Measurements from ENCODE around the gene OR2A14.
A peak's percentile ranks its signal among the peaks of the same experiment; 100 is the strongest.
"Not testable (repeated sequence)": the region's sequence is repeated elsewhere in the genome, so short reads cannot be mapped to it uniquely, and the experiment has no call there.

OR2A14 gene

GRCh38 chr7:144158861-144159260 lies 35.9 kb downstream of the OR2A14 start:
- Histone ChIP-seq H3K27me3 (replicated peaks) (no peaks in the 10 kb centered on the region), H3K36me3 (replicated peaks) (no peaks in the 10 kb centered on the region), H3K4me3 (ENCODE audit: low read depth, low read length) (no peak overlapping the region), H3K27ac (no peak overlapping the region)
- in situ Hi-C loops (cut with HindIII; ENCODE audit: low pct_ligation_motif_present, low sequenced_read_pairs) = no loop called here
- DNase-seq = no peak
- TF ChIP-seq CTCF (IDR thresholded peaks at IDR 0.05; ENCODE audit: low read depth, low read length, missing control alignments) = no peak

GRCh38 chr7:144164784-144165183 lies 41.8 kb downstream of the OR2A14 start:
- DNase-seq = no peak
- Histone ChIP-seq H3K27me3 (replicated peaks) (no peaks in the 10 kb centered on the region), H3K36me3 (replicated peaks) (no peaks in the 10 kb centered on the region), H3K4me3 (ENCODE audit: low read depth, low read length) (no peak overlapping the region), H3K27ac (no peak overlapping the region)
- in situ Hi-C loops (cut with HindIII; ENCODE audit: low pct_ligation_motif_present, low sequenced_read_pairs) = no loop called here
- TF ChIP-seq CTCF (IDR thresholded peaks at IDR 0.05; ENCODE audit: low read depth, low read length, missing control alignments) = no peak

GRCh38 chr7:144171594-144172350 lies 48.8 kb downstream of the OR2A14 start:
- peak; percentile 75 for DNase-seq
- peak overlapping the region; percentile 56 for H3K27ac ChIP-seq
- H3K4me3 ChIP-seq (ENCODE audit: low read depth, low read length); H3K27me3 ChIP-seq (replicated peaks); H3K36me3 ChIP-seq (replicated peaks); in situ Hi-C loops (cut with HindIII; ENCODE audit: low pct_ligation_motif_present, low sequenced_read_pairs): not testable (repeated sequence)

- TF ChIP-seq CTCF (IDR thresholded peaks at IDR 0.05; ENCODE audit: low read depth, low read length, missing control alignments) = no peak
- H3K36me3 ChIP-seq (replicated peaks) = no peaks in the 10 kb centered on the region
- no peak overlapping the region for H3K27ac ChIP-seq
- H3K4me3 ChIP-seq (ENCODE audit: low read depth, low read length) = no peak overlapping the region
- no peak for DNase-seq
- in situ Hi-C loops (cut with HindIII; ENCODE audit: low pct_ligation_motif_present, low sequenced_read_pairs) = no loop called here
- H3K27me3 ChIP-seq (replicated peaks) = no peaks in the 10 kb centered on the region
Observed at GRCh38 chr7:144174613-144175012, 51.6 kb downstream of the OR2A14 start.

GRCh38 chr7:144178380-144179164 lies 55.6 kb downstream of the OR2A14 start:
- peak; percentile 4 for DNase-seq
- H3K4me3 ChIP-seq (ENCODE audit: low read depth, low read length); H3K36me3 ChIP-seq (replicated peaks); in situ Hi-C loops (cut with HindIII; ENCODE audit: low pct_ligation_motif_present, low sequenced_read_pairs); H3K27ac ChIP-seq; H3K27me3 ChIP-seq (replicated peaks): not testable (repeated sequence)
- TF ChIP-seq CTCF (IDR thresholded peaks at IDR 0.05; ENCODE audit: low read depth, low read length, missing control alignments) = peak; percentile 53

GRCh38 chr7:144179165-144179479 lies 56.1 kb downstream of the OR2A14 start:
- H3K27me3 ChIP-seq (replicated peaks); H3K27ac ChIP-seq; in situ Hi-C loops (cut with HindIII; ENCODE audit: low pct_ligation_motif_present, low sequenced_read_pairs); DNase-seq; H3K4me3 ChIP-seq (ENCODE audit: low read depth, low read length); H3K36me3 ChIP-seq (replicated peaks): not testable (repeated sequence)
